Myocyte (in vitro differentiated cells): ENCODE data around the gene THAP12. TPM values are rescaled to one million over a fixed set of nuclear protein-coding genes. Genes with fewer than 3 reads are reported as not detected.

Experiments
- DNase-seq: peaks from one replicate; pipeline ENCODE4 v3.0.0-alpha.2; 2012; ENCODE audit warnings: low read depth
- total RNA-seq: library from RNA; depleted of rRNA; stranded (reverse); fragments of >200 nt; gene quantifications from 2 replicates; pipeline ENCODE4 v1.2.3, GENCODE V29; 2014

Gene THAP12
- total RNA-seq, 1 donor from 2014 or later, result 30.4 TPM

- DNase-seq, result no peak
Measured at GRCh38 chr11:76303399-76303798, 77.5 kb downstream of the THAP12 start.

- no peak for DNase-seq
Measured at GRCh38 chr11:76302996-76303395, 77.9 kb downstream of the THAP12 start.

Other genes starting within 250 kb of the THAP12 start
- gene WNT11, start 174.6 kb downstream of the THAP12 start, total RNA-seq, result 0.24 TPM in 1 of 2 replicates, not detected in the other
- 2.3 and 2.4 TPM in 2 replicates for gene GVQW3, start 191 bp upstream of the THAP12 start, total RNA-seq
- 27.1 and 32.5 TPM in 2 replicates for gene EMSY, start 63.9 kb upstream of the THAP12 start, total RNA-seq